ENCODE results near the gene ECT2L.

- TF ChIP-seq EZH2 (IDR thresholded peaks at IDR 0.05) (no peak), POLR2AphosphoS5 (IDR thresholded peaks at IDR 0.05; ENCODE audit: borderline replicate concordance, low read depth, low read length) (no peak)
Measured at GRCh38 chr6:138873191-138873590, 77.3 kb downstream of the ECT2L start.
